DND-41 (cell line): Measurements from ENCODE around the gene S100A12.

Experiments
- ATAC-seq: fragments of 200-7000 bp; cut with Tn5 transposase; 3 replicates; pipeline ENCODE4 v1.9.1; 2021; ENCODE audit warnings: low read depth; ENCODE audit not compliant: insufficient read depth
- DNase-seq: peaks from one replicate; pipeline ENCODE4 v3.0.0-alpha.2; 2020
- H2AFZ ChIP-seq: 2 replicates; pipeline ENCODE4 v1.6.0; 2012; ENCODE audit warnings: low read depth, low read length
- H3K27ac ChIP-seq: 2 replicates; pipeline ENCODE4 v1.5.1; 2012; ENCODE audit warnings: low read length, inconsistent platforms
- H3K27me3 ChIP-seq: fragments of 200-600 bp; sonication (generic); 2 replicates; pipeline ENCODE4 v1.6.0; 2012; ENCODE audit warnings: low read length, mild to moderate bottlenecking, inconsistent platforms; ENCODE audit not compliant: insufficient read depth, poor library complexity
- H3K36me3 ChIP-seq: 2 replicates; pipeline ENCODE4 v1.5.1; 2012; ENCODE audit warnings: low read length, inconsistent platforms; ENCODE audit not compliant: insufficient read depth
- H3K4me1 ChIP-seq: 2 replicates; pipeline ENCODE4 v1.5.1; 2012; ENCODE audit warnings: mild to moderate bottlenecking, low read length; ENCODE audit not compliant: insufficient read depth
- H3K4me2 ChIP-seq: 2 replicates; pipeline ENCODE4 v1.6.0; 2012; ENCODE audit warnings: mild to moderate bottlenecking, moderate library complexity, low read length, inconsistent platforms; ENCODE audit not compliant: insufficient read depth
- H3K4me3 ChIP-seq, 2 experiments: fragments of 200-600 bp in 1 of 2; shearing (Covaris generic) in 1 of 2; 2 replicates each; pipeline ENCODE4 v1.5.1; 2012 to 2016; ENCODE audit warnings: inconsistent platforms in 2 of 2, low read length in 2 of 2, mild to moderate bottlenecking in 2 of 2, low read depth in 1 of 2, moderate library complexity in 1 of 2
- H3K79me2 ChIP-seq: 2 replicates; pipeline ENCODE4 v1.6.0; 2012; ENCODE audit warnings: low read length, inconsistent platforms; ENCODE audit not compliant: insufficient read depth
- H3K9ac ChIP-seq: 2 replicates; pipeline ENCODE4 v1.6.0; 2012; ENCODE audit warnings: low read depth, mild to moderate bottlenecking, inconsistent platforms, low read length, moderate library complexity
- H3K9me3 ChIP-seq: 2 replicates; pipeline ENCODE4 v1.5.1; 2012; ENCODE audit warnings: low read length, moderate library complexity, mild to moderate bottlenecking, inconsistent platforms; ENCODE audit not compliant: insufficient read depth, severe bottlenecking
- H4K20me1 ChIP-seq: 2 replicates; pipeline ENCODE4 v1.6.0; 2012; ENCODE audit warnings: low read length; ENCODE audit not compliant: insufficient read depth
- EZH2 ChIP-seq: IDR thresholded peaks from 3 replicates; pipeline ENCODE4 v1.6.1; 2012; ENCODE audit warnings: borderline replicate concordance, low read depth, mild to moderate bottlenecking, moderate library complexity, low read length, inconsistent platforms; ENCODE audit not compliant: severe bottlenecking
- TF ChIP-seq, protein P1 (sequence below): IDR thresholded peaks from 2 replicates; pipeline ENCODE4 v1.5.1; 2012; ENCODE audit warnings: borderline replicate concordance, low read length, moderate library complexity, mild to moderate bottlenecking; ENCODE audit not compliant: poor library complexity, severe bottlenecking; ENCODE audit errors: extremely low read depth

The S100A12 gene

DNA sequence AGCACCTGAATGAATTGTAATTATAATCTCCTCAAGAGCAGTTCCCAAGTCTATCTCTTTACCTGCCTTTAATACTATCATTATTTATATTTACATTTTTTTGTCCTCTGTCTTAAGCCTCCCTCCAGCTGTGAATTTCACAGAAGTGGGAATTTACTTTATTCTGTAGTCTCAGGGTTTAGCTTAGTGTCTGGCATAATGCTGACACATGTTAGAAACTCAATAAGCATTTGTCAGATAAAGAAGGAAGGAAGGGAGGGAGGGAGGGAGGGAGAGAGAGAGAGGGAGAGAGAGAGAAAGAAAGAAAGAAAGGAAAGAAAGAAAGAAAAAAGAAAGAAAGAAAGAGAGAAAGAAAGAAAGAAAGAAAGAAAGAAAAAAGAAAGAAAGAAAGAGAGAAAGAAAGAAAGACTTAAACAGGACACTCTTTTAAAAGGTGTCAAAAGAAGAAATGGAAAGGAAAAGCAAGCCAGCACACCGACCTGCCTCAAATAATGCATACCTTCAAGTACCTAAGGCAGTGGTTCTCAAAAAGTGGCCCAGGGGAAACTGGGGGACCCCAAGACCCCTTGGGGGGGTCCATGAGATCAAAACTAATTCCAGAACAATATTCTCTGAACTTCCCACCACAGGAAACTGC lies 25.0 kb downstream of the S100A12 start:
- H3K4me3 ChIP-seq: no peak overlapping the region
- H3K36me3 ChIP-seq: no peaks in the 10 kb centered on the region
- no peak overlapping the region for H2AFZ ChIP-seq
- no peaks in the 10 kb centered on the region for H3K4me1 ChIP-seq
- TF ChIP-seq EZH2: no peak
- TF ChIP-seq, protein P1, sequence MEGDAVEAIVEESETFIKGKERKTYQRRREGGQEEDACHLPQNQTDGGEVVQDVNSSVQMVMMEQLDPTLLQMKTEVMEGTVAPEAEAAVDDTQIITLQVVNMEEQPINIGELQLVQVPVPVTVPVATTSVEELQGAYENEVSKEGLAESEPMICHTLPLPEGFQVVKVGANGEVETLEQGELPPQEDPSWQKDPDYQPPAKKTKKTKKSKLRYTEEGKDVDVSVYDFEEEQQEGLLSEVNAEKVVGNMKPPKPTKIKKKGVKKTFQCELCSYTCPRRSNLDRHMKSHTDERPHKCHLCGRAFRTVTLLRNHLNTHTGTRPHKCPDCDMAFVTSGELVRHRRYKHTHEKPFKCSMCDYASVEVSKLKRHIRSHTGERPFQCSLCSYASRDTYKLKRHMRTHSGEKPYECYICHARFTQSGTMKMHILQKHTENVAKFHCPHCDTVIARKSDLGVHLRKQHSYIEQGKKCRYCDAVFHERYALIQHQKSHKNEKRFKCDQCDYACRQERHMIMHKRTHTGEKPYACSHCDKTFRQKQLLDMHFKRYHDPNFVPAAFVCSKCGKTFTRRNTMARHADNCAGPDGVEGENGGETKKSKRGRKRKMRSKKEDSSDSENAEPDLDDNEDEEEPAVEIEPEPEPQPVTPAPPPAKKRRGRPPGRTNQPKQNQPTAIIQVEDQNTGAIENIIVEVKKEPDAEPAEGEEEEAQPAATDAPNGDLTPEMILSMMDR: no peak
- no peaks in the 10 kb centered on the region for H3K9me3 ChIP-seq
- no peaks in the 10 kb centered on the region for H3K79me2 ChIP-seq
- no peak overlapping the region for H3K27ac ChIP-seq
- no peak for ATAC-seq
- peaks cover 13% of the 10 kb centered on the region for H3K27me3 ChIP-seq
- H3K9ac ChIP-seq: no peak overlapping the region
- no peak for DNase-seq
- H3K4me2 ChIP-seq: no peak overlapping the region
- no peaks in the 10 kb centered on the region; the same call in 1 of the 2 replicates for H4K20me1 ChIP-seq

DNA sequence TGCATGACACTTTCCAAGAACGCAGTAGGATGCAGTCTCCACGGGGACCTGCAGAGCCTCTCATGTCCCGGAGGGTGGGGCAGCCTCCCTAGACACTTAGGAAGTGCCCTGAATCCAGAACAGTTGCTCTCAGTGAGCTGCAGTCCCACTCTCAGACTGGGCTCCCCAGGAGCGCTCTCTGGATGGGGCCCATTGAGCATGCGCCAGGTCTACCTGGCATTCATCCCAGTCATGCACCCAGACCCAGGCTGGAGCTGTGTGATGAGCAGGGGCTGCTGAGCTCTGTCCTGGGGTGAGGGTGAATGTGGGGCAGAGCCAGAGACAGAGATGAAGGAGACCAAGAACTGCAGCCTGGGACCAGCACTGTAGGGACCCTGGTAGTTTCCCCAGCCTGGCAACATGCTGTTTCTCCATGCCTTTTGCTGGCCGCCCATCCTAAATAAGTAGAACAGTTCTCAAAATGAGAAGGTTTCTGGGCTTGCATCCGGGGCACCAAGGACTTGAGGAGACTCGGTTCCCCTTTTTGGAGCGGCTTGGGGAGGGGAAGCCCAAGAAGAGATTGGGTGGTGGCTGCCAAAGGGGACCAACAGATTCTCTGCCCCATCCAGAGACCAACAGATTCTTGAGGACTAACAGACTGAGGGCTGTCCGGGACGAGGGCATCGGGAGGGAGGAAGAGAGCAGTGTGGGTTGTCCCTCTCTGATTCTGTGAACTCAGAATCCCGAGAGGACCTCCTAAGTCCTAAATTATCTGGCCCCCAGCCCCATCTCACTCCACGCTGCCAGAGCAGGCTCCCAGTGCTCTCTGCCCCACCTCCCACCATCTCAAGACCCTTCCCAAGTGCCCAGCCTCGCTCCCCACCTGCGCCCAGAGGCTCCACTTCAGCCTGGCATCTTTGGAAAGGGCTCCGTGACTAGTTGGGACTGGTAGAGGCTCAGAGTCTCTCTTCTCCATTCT lies 25.8 kb downstream of the S100A12 start:
- Histone ChIP-seq H3K27me3 (peaks cover 21% of the 10 kb centered on the region), H3K4me2 (no peak overlapping the region), H3K79me2 (no peaks in the 10 kb centered on the region), H4K20me1 (no peaks in the 10 kb centered on the region; the same call in 1 of the 2 replicates), H3K4me3 (no peak overlapping the region), H3K4me1 (no peaks in the 10 kb centered on the region), H3K9me3 (no peaks in the 10 kb centered on the region), H3K36me3 (no peaks in the 10 kb centered on the region), H3K27ac (no peak overlapping the region), H2AFZ (no peak overlapping the region), H3K9ac (no peak overlapping the region)
- TF ChIP-seq, protein P1: no peak
- TF ChIP-seq EZH2: no peak
- DNase-seq: no peak
- ATAC-seq: no peak

DNA sequence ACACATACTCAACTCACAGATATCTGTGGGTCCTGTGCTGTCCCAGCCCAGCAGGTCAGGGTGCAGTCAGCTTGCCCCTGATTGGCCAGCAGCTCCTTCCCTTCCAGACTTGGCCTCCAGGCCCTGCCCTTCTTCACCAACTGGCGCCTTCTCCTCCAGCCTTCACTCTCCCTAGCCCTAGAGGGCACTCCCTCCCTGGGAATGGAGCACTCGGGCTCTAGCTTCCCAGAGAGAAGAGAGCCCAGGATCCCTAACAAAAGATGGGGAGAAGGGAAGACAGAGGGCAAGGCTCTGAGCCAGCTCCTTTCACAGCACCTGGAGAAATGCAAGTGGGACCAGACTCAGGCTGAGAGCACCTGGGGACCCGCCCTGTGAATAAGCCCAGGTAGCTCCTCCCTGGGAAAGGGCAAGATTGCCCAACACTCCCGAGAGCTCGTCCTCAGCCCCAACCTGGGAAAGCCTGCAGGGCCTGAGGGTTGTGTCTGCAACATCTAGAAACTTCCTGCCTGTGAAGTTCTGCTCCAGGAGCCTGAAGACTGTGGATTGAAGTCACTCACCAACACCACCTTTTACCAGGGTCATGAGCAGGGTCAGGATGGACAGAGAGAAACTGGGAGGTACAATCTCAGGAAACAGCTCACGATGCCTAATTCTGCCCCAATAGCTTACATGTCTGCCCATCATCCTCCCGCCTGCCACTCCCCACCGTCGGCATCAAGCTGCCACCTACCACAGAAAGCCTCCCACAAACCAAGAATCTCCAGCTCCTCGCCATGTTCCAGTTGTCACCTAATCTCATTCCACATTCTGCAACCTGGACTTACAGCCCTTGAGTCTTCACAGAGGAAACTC lies 26.7 kb downstream of the S100A12 start, which contains the start of gene PGLYRP4:
Gene PGLYRP4 (minus strand): TSS at position 331 of the 852 bp plus-strand sequence. CDS start 909 bp downstream, outside the sequence.
- H4K20me1 ChIP-seq: peaks cover 3% of the 10 kb centered on the region; the same call in 1 of the 2 replicates
- no peaks in the 10 kb centered on the region for H3K36me3 ChIP-seq
- no peak within 1 kb of the TSS for H3K4me3 ChIP-seq
- H3K9me3 ChIP-seq: no peaks in the 10 kb centered on the region
- no peak within 1 kb of the TSS for H3K9ac ChIP-seq
- H3K79me2 ChIP-seq: no peaks in the 10 kb centered on the region
- DNase-seq (no peak), ATAC-seq (no peak)
- no peak for TF ChIP-seq EZH2
- TF ChIP-seq, protein P1: no peak
- no peaks in the 10 kb centered on the region for H3K4me1 ChIP-seq
- no peak within 1 kb of the TSS for H2AFZ ChIP-seq
- H3K4me2 ChIP-seq: no peak within 1 kb of the TSS
- no peak within 1 kb of the TSS for H3K27ac ChIP-seq
- peaks cover 30% of the 10 kb centered on the region for H3K27me3 ChIP-seq
